ENCODE measurements around the gene FBXO11.

The FBXO11 gene

GRCh38 chr2:47782671-47783485 is 123.4 kb downstream of the FBXO11 start, which contains the start of gene MSH6 (continued):
- peak; percentile 93 for TF ChIP-seq ZBTB26 (tag by site-specific recombination; optimal IDR thresholded peaks at IDR 0.05)
- no peak for TF ChIP-seq GLI4 (tag by site-specific recombination; IDR thresholded peaks at IDR 0.05)
- TF ChIP-seq ZNF571 (tag by site-specific recombination; IDR thresholded peaks at IDR 0.05), result no peak
- TF ChIP-seq ZNF112 (tag by site-specific recombination; IDR thresholded peaks at IDR 0.05), result no peak
- TF ChIP-seq SP3 (tag by site-specific recombination; IDR thresholded peaks at IDR 0.05), result peak; percentile 68
- no peak for TF ChIP-seq ZNF366 (tag by site-specific recombination; conservative IDR thresholded peaks at IDR 0.05)
- no peak for TF ChIP-seq ZNF596 (tag by site-specific recombination; IDR thresholded peaks at IDR 0.05)
- TF ChIP-seq ZBTB10 (tag by site-specific recombination; IDR thresholded peaks at IDR 0.05), result peak; percentile 57
- TF ChIP-seq MZF1 (tag by site-specific recombination; IDR thresholded peaks at IDR 0.05; ENCODE audit: borderline replicate concordance), result 0 out of 2 replicates have a peak, but pooled peaks have one; percentile 35
- no peak for TF ChIP-seq ZNF791 (tag by site-specific recombination; IDR thresholded peaks at IDR 0.05)
- TF ChIP-seq SALL2 (tag by site-specific recombination; IDR thresholded peaks at IDR 0.05; ENCODE audit: borderline replicate concordance), result no peak
- TF ChIP-seq ZNF146 (tag by site-specific recombination; IDR thresholded peaks at IDR 0.05), result no peak
- peak; percentile 76; the same call in 1 of the 2 replicates for TF ChIP-seq HIC1 (tag by site-specific recombination; IDR thresholded peaks at IDR 0.05)
- TF ChIP-seq ZBTB8A (tag by site-specific recombination; IDR thresholded peaks at IDR 0.05), result no peak; the same call in 1 of the 2 replicates
- no peak for TF ChIP-seq ZNF37A (tag by site-specific recombination; IDR thresholded peaks at IDR 0.05)

- ChIA-PET POLR2A (interaction anchor here (1.1 to 2.0 kb wide), 5 partner anchors 17 to 380 kb away, joined by 3 to 8 read pairs (median 4); partner anchors contain the start of genes FBXO11 and MSH2), CTCF (interaction anchor here (0.7 to 2.4 kb wide), 4 partner anchors 11 to 609 kb away, joined by 3 to 8 read pairs (median 4); no protein-coding TSS in a partner anchor)
- H3K27ac ChIP-seq (ENCODE audit: extremely low read depth, low read depth, low read length), result peak overlapping the region; percentile 69; the same call in 1 of the 2 replicates
- H3K4me3 ChIP-seq (ENCODE audit: low read depth, low read length), result peak overlapping the region; percentile 59
- peaks cover 13 to 26% of the 10 kb centered on the region in 2 experiments; a peak in 2 of 3 replicates for H3K36me3 ChIP-seq (ENCODE audit: control insufficient read depth in 2 of 2, insufficient read depth in 1 of 2, low read length in 2 of 2)
- H3K9me3 ChIP-seq (ENCODE audit: control insufficient read depth, insufficient read depth, low read depth, low read length), result no peaks in the 10 kb centered on the region
- peaks cover 4% of the 10 kb centered on the region; the same call in 1 of the 2 replicates for H3K4me1 ChIP-seq (ENCODE audit: control insufficient read depth, insufficient read depth, low read length)
- peak; percentile 49; the same call in 1 of the 2 replicates for TF ChIP-seq ZBTB17 (tag by site-specific recombination; IDR thresholded peaks at IDR 0.05)
- TF ChIP-seq ZSCAN4 (tag by site-specific recombination; IDR thresholded peaks at IDR 0.05), result no peak
- no peak for TF ChIP-seq PRDM10 (tag by site-specific recombination; IDR thresholded peaks at IDR 0.05)
These were observed 124.0 kb downstream of the FBXO11 start for GRCh38 chr2:47782381-47782670.
